ENCODE results near the gene EPB41. TPM values are rescaled to one million over a fixed set of nuclear protein-coding genes. Genes with fewer than 3 reads are reported as not detected.

EPB41 gene
- total and polyA plus RNA-seq, 9 of the 15 experiments (the other 6 are each of a cell fraction or from before 2014, with no cell fraction given), result 3.7 to 213 (median 141) TPM

DNA sequence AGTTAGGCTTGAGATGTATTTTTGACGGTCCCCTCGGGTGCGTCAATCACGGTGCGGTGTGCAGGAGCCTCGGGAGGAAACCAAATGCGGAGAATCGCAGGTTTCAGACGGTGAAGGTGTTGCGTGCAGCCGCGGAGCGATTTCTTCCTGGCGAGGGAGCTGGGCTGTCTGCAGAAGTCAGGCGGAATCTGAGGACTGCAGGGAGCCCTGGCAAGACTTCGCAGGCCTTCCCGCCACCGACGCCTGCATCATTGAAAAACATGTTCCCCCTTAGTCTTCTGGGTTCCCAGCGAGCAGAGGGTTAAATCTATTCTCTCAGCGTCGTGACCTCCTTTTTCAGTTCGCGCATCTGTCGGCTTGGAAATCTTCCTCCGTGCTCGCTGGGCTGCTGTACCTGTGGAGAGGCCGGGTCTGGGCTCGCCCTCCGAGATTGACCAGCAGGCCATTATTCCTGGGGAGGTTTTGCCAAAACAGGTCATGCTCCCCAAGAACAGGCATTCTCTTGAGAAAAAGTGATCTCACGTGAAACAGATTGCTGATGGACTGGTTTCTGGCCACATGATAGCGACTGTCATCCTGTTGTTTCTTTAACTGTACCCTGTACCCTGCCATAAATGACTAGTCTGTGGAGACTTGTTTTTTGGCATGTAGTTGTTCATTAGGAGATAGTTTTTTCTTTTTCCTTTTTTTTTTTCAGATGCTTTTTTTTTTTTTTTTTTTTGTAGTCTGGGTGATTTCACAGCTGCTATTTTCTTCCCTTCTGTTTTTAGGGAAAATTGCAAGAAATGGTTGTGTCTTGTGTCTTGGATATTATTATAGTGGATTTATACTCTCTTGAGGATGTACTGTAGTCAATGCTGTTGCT, 894 bp downstream of the EPB41 start (continued):
- TF ChIP-seq YY1 (IDR thresholded peaks at IDR 0.05; ENCODE audit: borderline replicate concordance in 1 of 3, control insufficient read depth in 1 of 3, extremely low read depth in 1 of 3, insufficient read depth in 3 of 3, insufficient read length in 1 of 3, insufficient replicate concordance in 2 of 3, low read depth in 1 of 3, low read length in 2 of 3) (no peak), FOXK1 (CRISPR knock-in tag; IDR thresholded peaks at IDR 0.05; ENCODE audit: borderline replicate concordance) (0 out of 2 replicates have a peak, but pooled peaks have one; percentile 60), DPF2 (IDR thresholded peaks at IDR 0.05) (no peak), ZNF707 (CRISPR knock-in tag; conservative IDR thresholded peaks at IDR 0.05) (no peak), ETV6 (IDR thresholded peaks at IDR 0.05; ENCODE audit: borderline replicate concordance in 1 of 2, low read depth in 2 of 2, low read length in 1 of 2) (no peak), ETV6 (CRISPR knock-in tag; IDR thresholded peaks at IDR 0.05; ENCODE audit: borderline replicate concordance) (no peak), C11orf30 (IDR thresholded peaks at IDR 0.05; ENCODE audit: low read depth) (no peak), EP300 (IDR thresholded peaks at IDR 0.05; ENCODE audit: low read length) (no peak)
- TF ChIP-seq, protein P1, sequence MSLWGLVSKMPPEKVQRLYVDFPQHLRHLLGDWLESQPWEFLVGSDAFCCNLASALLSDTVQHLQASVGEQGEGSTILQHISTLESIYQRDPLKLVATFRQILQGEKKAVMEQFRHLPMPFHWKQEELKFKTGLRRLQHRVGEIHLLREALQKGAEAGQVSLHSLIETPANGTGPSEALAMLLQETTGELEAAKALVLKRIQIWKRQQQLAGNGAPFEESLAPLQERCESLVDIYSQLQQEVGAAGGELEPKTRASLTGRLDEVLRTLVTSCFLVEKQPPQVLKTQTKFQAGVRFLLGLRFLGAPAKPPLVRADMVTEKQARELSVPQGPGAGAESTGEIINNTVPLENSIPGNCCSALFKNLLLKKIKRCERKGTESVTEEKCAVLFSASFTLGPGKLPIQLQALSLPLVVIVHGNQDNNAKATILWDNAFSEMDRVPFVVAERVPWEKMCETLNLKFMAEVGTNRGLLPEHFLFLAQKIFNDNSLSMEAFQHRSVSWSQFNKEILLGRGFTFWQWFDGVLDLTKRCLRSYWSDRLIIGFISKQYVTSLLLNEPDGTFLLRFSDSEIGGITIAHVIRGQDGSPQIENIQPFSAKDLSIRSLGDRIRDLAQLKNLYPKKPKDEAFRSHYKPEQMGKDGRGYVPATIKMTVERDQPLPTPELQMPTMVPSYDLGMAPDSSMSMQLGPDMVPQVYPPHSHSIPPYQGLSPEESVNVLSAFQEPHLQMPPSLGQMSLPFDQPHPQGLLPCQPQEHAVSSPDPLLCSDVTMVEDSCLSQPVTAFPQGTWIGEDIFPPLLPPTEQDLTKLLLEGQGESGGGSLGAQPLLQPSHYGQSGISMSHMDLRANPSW (CRISPR knock-in tag; IDR thresholded peaks at IDR 0.05), result no peak; the same call in 1 of the 2 replicates
- TF ChIP-seq, protein P2, sequence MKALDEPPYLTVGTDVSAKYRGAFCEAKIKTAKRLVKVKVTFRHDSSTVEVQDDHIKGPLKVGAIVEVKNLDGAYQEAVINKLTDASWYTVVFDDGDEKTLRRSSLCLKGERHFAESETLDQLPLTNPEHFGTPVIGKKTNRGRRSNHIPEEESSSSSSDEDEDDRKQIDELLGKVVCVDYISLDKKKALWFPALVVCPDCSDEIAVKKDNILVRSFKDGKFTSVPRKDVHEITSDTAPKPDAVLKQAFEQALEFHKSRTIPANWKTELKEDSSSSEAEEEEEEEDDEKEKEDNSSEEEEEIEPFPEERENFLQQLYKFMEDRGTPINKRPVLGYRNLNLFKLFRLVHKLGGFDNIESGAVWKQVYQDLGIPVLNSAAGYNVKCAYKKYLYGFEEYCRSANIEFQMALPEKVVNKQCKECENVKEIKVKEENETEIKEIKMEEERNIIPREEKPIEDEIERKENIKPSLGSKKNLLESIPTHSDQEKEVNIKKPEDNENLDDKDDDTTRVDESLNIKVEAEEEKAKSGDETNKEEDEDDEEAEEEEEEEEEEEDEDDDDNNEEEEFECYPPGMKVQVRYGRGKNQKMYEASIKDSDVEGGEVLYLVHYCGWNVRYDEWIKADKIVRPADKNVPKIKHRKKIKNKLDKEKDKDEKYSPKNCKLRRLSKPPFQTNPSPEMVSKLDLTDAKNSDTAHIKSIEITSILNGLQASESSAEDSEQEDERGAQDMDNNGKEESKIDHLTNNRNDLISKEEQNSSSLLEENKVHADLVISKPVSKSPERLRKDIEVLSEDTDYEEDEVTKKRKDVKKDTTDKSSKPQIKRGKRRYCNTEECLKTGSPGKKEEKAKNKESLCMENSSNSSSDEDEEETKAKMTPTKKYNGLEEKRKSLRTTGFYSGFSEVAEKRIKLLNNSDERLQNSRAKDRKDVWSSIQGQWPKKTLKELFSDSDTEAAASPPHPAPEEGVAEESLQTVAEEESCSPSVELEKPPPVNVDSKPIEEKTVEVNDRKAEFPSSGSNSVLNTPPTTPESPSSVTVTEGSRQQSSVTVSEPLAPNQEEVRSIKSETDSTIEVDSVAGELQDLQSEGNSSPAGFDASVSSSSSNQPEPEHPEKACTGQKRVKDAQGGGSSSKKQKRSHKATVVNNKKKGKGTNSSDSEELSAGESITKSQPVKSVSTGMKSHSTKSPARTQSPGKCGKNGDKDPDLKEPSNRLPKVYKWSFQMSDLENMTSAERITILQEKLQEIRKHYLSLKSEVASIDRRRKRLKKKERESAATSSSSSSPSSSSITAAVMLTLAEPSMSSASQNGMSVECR (CRISPR knock-in tag; IDR thresholded peaks at IDR 0.05), result 0 out of 2 replicates have a peak, but pooled peaks have one; percentile 39
- TF ChIP-seq, protein P3, sequence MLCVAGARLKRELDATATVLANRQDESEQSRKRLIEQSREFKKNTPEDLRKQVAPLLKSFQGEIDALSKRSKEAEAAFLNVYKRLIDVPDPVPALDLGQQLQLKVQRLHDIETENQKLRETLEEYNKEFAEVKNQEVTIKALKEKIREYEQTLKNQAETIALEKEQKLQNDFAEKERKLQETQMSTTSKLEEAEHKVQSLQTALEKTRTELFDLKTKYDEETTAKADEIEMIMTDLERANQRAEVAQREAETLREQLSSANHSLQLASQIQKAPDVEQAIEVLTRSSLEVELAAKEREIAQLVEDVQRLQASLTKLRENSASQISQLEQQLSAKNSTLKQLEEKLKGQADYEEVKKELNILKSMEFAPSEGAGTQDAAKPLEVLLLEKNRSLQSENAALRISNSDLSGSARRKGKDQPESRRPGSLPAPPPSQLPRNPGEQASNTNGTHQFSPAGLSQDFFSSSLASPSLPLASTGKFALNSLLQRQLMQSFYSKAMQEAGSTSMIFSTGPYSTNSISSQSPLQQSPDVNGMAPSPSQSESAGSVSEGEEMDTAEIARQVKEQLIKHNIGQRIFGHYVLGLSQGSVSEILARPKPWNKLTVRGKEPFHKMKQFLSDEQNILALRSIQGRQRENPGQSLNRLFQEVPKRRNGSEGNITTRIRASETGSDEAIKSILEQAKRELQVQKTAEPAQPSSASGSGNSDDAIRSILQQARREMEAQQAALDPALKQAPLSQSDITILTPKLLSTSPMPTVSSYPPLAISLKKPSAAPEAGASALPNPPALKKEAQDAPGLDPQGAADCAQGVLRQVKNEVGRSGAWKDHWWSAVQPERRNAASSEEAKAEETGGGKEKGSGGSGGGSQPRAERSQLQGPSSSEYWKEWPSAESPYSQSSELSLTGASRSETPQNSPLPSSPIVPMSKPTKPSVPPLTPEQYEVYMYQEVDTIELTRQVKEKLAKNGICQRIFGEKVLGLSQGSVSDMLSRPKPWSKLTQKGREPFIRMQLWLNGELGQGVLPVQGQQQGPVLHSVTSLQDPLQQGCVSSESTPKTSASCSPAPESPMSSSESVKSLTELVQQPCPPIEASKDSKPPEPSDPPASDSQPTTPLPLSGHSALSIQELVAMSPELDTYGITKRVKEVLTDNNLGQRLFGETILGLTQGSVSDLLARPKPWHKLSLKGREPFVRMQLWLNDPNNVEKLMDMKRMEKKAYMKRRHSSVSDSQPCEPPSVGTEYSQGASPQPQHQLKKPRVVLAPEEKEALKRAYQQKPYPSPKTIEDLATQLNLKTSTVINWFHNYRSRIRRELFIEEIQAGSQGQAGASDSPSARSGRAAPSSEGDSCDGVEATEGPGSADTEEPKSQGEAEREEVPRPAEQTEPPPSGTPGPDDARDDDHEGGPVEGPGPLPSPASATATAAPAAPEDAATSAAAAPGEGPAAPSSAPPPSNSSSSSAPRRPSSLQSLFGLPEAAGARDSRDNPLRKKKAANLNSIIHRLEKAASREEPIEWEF (CRISPR knock-in tag; IDR thresholded peaks at IDR 0.05), result no peak
